Mesendoderm (in vitro differentiated cells): ENCODE measurements around the gene LRRC56.

Experiments used
- DNase-seq: peaks from one replicate; pipeline ENCODE4 v3.0.0; 2013
- H2AK5ac ChIP-seq: 2 replicates; pipeline ENCODE4 v1.6.1; 2013; ENCODE audit warnings: low read length, inconsistent platforms
- H2BK120ac ChIP-seq: 2 replicates; pipeline ENCODE4 v1.6.1; 2013; ENCODE audit warnings: low read depth, mild to moderate bottlenecking, low read length, moderate library complexity, mixed read lengths
- H2BK15ac ChIP-seq: replicated peaks from 2 replicates; pipeline ENCODE4 v1.6.1; 2013; ENCODE audit warnings: low read depth, mild to moderate bottlenecking, moderate library complexity
- H2BK5ac ChIP-seq: 2 replicates; pipeline ENCODE4 v1.6.1; 2013; ENCODE audit warnings: low read length, inconsistent platforms
- H3K18ac ChIP-seq: 2 replicates; pipeline ENCODE4 v1.6.1; 2013; ENCODE audit warnings: mild to moderate bottlenecking, low read length, mixed read lengths
- H3K23ac ChIP-seq: one replicate; pipeline ENCODE4 v1.6.1; 2013; ENCODE audit warnings: low read length
- H3K27ac ChIP-seq: 2 replicates; pipeline ENCODE4 v1.5.1; 2013; ENCODE audit warnings: low read depth, mild to moderate bottlenecking, inconsistent platforms, low read length, moderate library complexity
- H3K27me3 ChIP-seq: 2 replicates; pipeline ENCODE4 v1.6.1; 2013; ENCODE audit warnings: low read length, control low read depth, mild to moderate bottlenecking, inconsistent platforms; ENCODE audit not compliant: insufficient read depth, poor library complexity
- H3K36me3 ChIP-seq: 2 replicates; pipeline ENCODE4 v1.6.1; 2013; ENCODE audit warnings: low read length, inconsistent platforms; ENCODE audit not compliant: control insufficient read depth, insufficient read depth
- H3K4ac ChIP-seq: one replicate; pipeline ENCODE4 v1.6.1; 2013; ENCODE audit warnings: low read depth, mild to moderate bottlenecking, low read length, moderate library complexity
- H3K4me1 ChIP-seq: 2 replicates; pipeline ENCODE4 v1.6.1; 2013; ENCODE audit warnings: low read depth, low read length, inconsistent platforms; ENCODE audit not compliant: control insufficient read depth
- H3K4me2 ChIP-seq: 2 replicates; pipeline ENCODE4 v1.6.1; 2013; ENCODE audit warnings: low read length
- H3K4me3 ChIP-seq: 2 replicates; pipeline ENCODE4 v1.5.1; 2013; ENCODE audit warnings: mild to moderate bottlenecking, low read length
- H3K56ac ChIP-seq: one replicate; pipeline ENCODE4 v1.6.1; 2013; ENCODE audit warnings: low read length
- H3K79me1 ChIP-seq: 2 replicates; pipeline ENCODE4 v1.6.1; 2013; ENCODE audit warnings: low read length, inconsistent platforms
- H3K79me2 ChIP-seq: 2 replicates; pipeline ENCODE4 v1.6.1; 2013; ENCODE audit warnings: mild to moderate bottlenecking, low read length; ENCODE audit not compliant: control insufficient read depth, insufficient read depth
- H3K9ac ChIP-seq: 2 replicates; pipeline ENCODE4 v1.6.1; 2013; ENCODE audit warnings: low read length, inconsistent platforms
- H4K5ac ChIP-seq: one replicate; pipeline ENCODE4 v1.6.1; 2013; ENCODE audit warnings: low read length
- H4K8ac ChIP-seq: one replicate; pipeline ENCODE4 v1.6.1; 2013; ENCODE audit warnings: low read depth, mild to moderate bottlenecking, control low read depth, low read length, moderate library complexity
- WGBS: extraction: QIAGEN DNeasy Blood & Tissue Kit; methylation state at CpG from one replicate; pipeline ENCODE4 v1.1.7; 2013; ENCODE audit warnings: low lambda C conversion rate, missing lambda C conversion rate; ENCODE audit not compliant: insufficient coverage; ENCODE audit errors: extremely low coverage; 5-methylcytosine and 5-hydroxymethylcytosine counted together

LRRC56 gene

GRCh38 chr11:508956-509355, 28.4 kb upstream of the LRRC56 start:
- peaks cover 11% of the 10 kb centered on the region for H3K79me2 ChIP-seq
- no peak for DNase-seq
- H3K27ac ChIP-seq: no peak overlapping the region
- H3K36me3 ChIP-seq: no peaks in the 10 kb centered on the region
- no peak overlapping the region for H3K4ac ChIP-seq
- no peak overlapping the region for H3K9ac ChIP-seq
- H3K18ac ChIP-seq: no peak overlapping the region
- no peak overlapping the region for H3K23ac ChIP-seq
- no peaks in the 10 kb centered on the region for H3K4me1 ChIP-seq
- WGBS: no CpG with 5 or more reads among the region's 5 CpGs
- H4K5ac ChIP-seq: no peak overlapping the region
- H3K4me2 ChIP-seq: no peak overlapping the region
- no peak overlapping the region for H2BK5ac ChIP-seq
- no peak overlapping the region for H2BK120ac ChIP-seq
- H2BK15ac ChIP-seq: no peak overlapping the region
- no peak overlapping the region for H4K8ac ChIP-seq
- H3K56ac ChIP-seq: no peak overlapping the region
- no peaks in the 10 kb centered on the region for H3K27me3 ChIP-seq
- no peak overlapping the region for H2AK5ac ChIP-seq
- no peak overlapping the region for H3K4me3 ChIP-seq
- H3K79me1 ChIP-seq: peaks cover 4% of the 10 kb centered on the region

GRCh38 chr11:512761-513595, 24.3 kb upstream of the LRRC56 start:
- no peak overlapping the region for H3K23ac ChIP-seq
- no peak overlapping the region for H4K8ac ChIP-seq
- H3K79me1 ChIP-seq: no peaks in the 10 kb centered on the region
- no peak overlapping the region for H2BK15ac ChIP-seq
- no peak overlapping the region for H3K9ac ChIP-seq
- H3K36me3 ChIP-seq: no peaks in the 10 kb centered on the region
- no peak overlapping the region for H3K18ac ChIP-seq
- H3K4ac ChIP-seq: no peak overlapping the region
- H4K5ac ChIP-seq: no peak overlapping the region
- no peak overlapping the region for H2BK120ac ChIP-seq
- H3K56ac ChIP-seq: no peak overlapping the region
- no CpG with 5 or more reads among the region's 29 CpGs for WGBS
- no peak overlapping the region for H2AK5ac ChIP-seq
- no peaks in the 10 kb centered on the region for H3K4me1 ChIP-seq
- H3K27ac ChIP-seq: no peak overlapping the region
- H2BK5ac ChIP-seq: no peak overlapping the region
- H3K79me2 ChIP-seq: no peaks in the 10 kb centered on the region
- H3K4me2 ChIP-seq: no peak overlapping the region
- DNase-seq: no peak
- H3K4me3 ChIP-seq: no peak overlapping the region
- H3K27me3 ChIP-seq: no peaks in the 10 kb centered on the region

GRCh38 chr11:514606-515005, 22.7 kb upstream of the LRRC56 start:
- H3K18ac ChIP-seq: no peak overlapping the region
- H4K8ac ChIP-seq: no peak overlapping the region
- WGBS: no CpG with 5 or more reads among the region's 10 CpGs

GRCh38 chr11:515131-515530, 22.2 kb upstream of the LRRC56 start:
- Histone ChIP-seq H4K8ac (no peak overlapping the region), H4K5ac (no peak overlapping the region), H2BK120ac (no peak overlapping the region), H2BK15ac (no peak overlapping the region), H3K56ac (no peak overlapping the region), H3K23ac (no peak overlapping the region), H3K27me3 (no peaks in the 10 kb centered on the region), H3K4me3 (no peak overlapping the region), H3K79me1 (no peaks in the 10 kb centered on the region), H3K36me3 (no peaks in the 10 kb centered on the region), H3K27ac (no peak overlapping the region), H3K79me2 (no peaks in the 10 kb centered on the region), H3K4me1 (no peaks in the 10 kb centered on the region), H3K9ac (no peak overlapping the region), H3K18ac (no peak overlapping the region), H3K4ac (no peak overlapping the region), H2BK5ac (no peak overlapping the region), H2AK5ac (no peak overlapping the region), H3K4me2 (no peak overlapping the region)
- no CpG with 5 or more reads among the region's 6 CpGs for WGBS
- DNase-seq: no peak

More at GRCh38 chr11:514606-515005, 22.7 kb upstream of the LRRC56 start:
- H2BK5ac ChIP-seq: no peak overlapping the region
- no peak overlapping the region for H3K4me2 ChIP-seq
- H3K27ac ChIP-seq: no peak overlapping the region
- H3K23ac ChIP-seq: no peak overlapping the region
- no peak overlapping the region for H2BK120ac ChIP-seq
- no peaks in the 10 kb centered on the region for H3K4me1 ChIP-seq
- H3K4me3 ChIP-seq: no peak overlapping the region
- no peak overlapping the region for H3K4ac ChIP-seq
- no peak overlapping the region for H4K5ac ChIP-seq
- no peak for DNase-seq
- H2BK15ac ChIP-seq: no peak overlapping the region
- no peak overlapping the region for H3K9ac ChIP-seq
- H2AK5ac ChIP-seq: no peak overlapping the region
- no peaks in the 10 kb centered on the region for H3K79me2 ChIP-seq
- H3K27me3 ChIP-seq: no peaks in the 10 kb centered on the region
- H3K56ac ChIP-seq: no peak overlapping the region
- no peaks in the 10 kb centered on the region for H3K36me3 ChIP-seq
- H3K79me1 ChIP-seq: no peaks in the 10 kb centered on the region

- no peak overlapping the region for H2BK15ac ChIP-seq
- H3K4me2 ChIP-seq: no peak overlapping the region
- no peak overlapping the region for H3K23ac ChIP-seq
- no peak overlapping the region for H2BK5ac ChIP-seq
- no peak overlapping the region for H3K56ac ChIP-seq
- no peaks in the 10 kb centered on the region for H3K4me1 ChIP-seq
- H3K27ac ChIP-seq: no peak overlapping the region
- no peak overlapping the region for H3K4me3 ChIP-seq
- no CpG with 5 or more reads among the region's 4 CpGs for WGBS
- no peak overlapping the region for H2BK120ac ChIP-seq
- H4K8ac ChIP-seq: no peak overlapping the region
- DNase-seq: no peak
- no peaks in the 10 kb centered on the region for H3K27me3 ChIP-seq
- no peak overlapping the region for H2AK5ac ChIP-seq
- no peaks in the 10 kb centered on the region for H3K36me3 ChIP-seq
- no peaks in the 10 kb centered on the region for H3K79me1 ChIP-seq
- H4K5ac ChIP-seq: no peak overlapping the region
- H3K79me2 ChIP-seq: no peaks in the 10 kb centered on the region
- no peak overlapping the region for H3K18ac ChIP-seq
- H3K4ac ChIP-seq: no peak overlapping the region
- no peak overlapping the region for H3K9ac ChIP-seq
Measured at GRCh38 chr11:516400-516799, 20.9 kb upstream of the LRRC56 start.
